C4-2B (cell line): ENCODE results near the gene XPR1.

Experiments
- ZFX ChIP-seq: fragments of 450-650 bp; IDR thresholded peaks from 2 replicates; pipeline ENCODE4 v1.6.1; 2017
- TF ChIP-seq, protein P1 (sequence below): fragments of 450-650 bp; conservative IDR thresholded peaks from 2 replicates; pipeline ENCODE4 v1.5.1; 2017; ENCODE audit warnings: mild to moderate bottlenecking

DNA sequence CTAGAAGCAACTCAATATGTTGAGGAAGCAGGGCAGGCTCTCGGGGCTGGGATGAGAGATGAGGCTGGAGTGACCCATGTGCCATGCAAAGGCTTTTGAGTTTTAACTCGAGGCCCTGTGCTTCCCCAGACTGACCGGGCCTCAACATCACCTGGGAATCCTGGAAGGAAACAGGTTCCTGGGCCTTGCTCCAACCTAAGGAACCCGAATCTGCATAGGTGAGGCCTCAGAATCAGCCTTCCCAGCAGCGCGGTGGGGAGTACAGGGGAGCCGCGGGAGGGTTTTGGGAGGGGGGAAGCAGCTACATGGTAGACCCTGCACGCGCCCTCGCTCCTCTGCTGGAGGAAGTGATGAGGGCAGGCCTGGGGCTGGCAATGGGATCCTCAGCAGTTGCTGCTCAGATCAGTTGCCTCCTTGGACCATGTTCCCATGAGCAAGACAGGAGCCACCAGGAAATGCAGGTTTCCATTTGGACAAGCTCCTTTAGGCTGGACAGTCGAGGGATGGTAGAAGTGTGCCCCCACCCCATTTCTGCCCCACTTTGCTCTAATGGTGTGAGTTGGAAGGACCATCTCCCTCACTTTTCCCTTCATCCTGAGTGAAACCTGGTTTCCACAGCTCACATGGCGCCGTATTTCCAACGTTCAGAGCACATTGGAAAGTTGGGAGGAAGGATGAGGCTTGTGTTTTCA lies 276.4 kb downstream of the XPR1 start:
- TF ChIP-seq, protein P1, sequence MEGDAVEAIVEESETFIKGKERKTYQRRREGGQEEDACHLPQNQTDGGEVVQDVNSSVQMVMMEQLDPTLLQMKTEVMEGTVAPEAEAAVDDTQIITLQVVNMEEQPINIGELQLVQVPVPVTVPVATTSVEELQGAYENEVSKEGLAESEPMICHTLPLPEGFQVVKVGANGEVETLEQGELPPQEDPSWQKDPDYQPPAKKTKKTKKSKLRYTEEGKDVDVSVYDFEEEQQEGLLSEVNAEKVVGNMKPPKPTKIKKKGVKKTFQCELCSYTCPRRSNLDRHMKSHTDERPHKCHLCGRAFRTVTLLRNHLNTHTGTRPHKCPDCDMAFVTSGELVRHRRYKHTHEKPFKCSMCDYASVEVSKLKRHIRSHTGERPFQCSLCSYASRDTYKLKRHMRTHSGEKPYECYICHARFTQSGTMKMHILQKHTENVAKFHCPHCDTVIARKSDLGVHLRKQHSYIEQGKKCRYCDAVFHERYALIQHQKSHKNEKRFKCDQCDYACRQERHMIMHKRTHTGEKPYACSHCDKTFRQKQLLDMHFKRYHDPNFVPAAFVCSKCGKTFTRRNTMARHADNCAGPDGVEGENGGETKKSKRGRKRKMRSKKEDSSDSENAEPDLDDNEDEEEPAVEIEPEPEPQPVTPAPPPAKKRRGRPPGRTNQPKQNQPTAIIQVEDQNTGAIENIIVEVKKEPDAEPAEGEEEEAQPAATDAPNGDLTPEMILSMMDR, result no peak
- no peak for TF ChIP-seq ZFX
